ENCODE results near the gene ZNF200. TPM values are rescaled to one million over a fixed set of nuclear protein-coding genes. Genes with fewer than 3 reads are reported as not detected.
"Not testable (repeated sequence)": the region's sequence is repeated elsewhere in the genome, so short reads cannot be mapped to it uniquely, and the experiment has no call there.

ZNF200 gene
- total RNA-seq, 1 donor from 2014 or later = 9.5 TPM

DNA sequence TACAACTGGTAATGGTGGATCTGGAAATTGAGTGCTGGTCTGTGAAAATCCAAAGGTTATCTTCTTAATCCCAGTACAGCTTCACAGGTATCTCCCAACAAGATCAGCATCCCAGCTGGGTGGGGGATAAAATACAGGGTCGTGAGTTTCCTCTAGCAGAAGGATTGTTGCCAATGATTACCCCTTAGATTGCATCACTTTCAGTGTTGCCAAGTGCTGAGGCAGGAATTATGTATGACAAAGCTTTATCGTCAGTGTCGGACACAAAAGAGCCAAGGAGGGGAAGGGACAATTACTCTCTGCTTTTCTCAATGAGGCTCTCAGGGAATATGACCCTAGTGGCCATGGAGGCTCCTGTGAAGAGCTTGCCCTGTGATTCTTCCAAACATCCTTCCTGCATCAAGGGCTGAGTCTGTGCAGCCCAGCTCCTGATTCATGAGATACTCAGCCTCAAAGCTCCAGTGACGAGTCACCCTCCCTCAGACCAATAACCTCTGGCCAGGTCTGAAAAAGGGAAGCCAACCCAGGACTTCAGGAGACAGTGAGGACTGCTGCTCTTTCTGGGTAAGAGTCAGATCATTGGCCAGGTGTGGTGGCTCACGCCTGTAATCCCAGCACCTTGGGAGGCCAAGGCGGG is 31.9 kb downstream of the ZNF200 start:
- DNase-seq (ENCODE audit: extremely low read depth, low read depth, low spot score) = no peak

DNA sequence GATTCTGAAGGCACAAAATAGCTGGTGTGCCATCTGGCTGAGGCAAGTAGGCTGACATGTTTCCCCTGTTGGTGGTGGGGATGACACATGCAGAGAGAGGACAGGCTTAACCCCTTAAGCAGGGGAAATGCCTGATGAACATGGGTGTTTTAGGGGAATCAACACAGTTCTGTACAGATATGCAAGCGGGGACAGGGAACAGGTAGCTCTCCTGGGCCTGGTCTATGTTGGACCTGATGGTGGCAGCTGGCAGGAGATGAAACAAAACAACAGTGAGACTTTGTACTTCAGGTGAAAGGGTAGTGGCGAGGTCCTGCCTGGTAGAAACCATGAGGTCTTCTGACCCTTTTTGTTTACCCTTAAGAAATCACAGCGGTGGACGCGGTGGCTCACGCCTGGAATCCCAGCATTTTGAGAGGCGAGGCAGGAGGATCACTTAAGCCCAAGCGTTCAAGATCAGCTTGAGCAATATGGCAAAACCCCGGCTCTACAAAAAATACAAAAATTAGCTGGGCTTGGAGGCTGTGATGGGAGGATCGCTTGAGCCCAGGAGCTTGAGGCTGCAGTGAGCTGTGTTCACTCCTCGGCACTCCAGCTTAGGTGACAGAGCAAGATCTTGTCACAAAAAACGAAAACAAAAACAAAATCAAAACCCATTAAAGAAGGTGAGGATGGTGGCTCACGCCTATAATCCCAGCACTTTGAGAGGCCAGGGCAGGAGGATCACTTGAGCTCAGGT is 36.5 kb downstream of the ZNF200 start:
- no peak for DNase-seq (ENCODE audit: extremely low read depth, low read depth, low spot score)

DNA sequence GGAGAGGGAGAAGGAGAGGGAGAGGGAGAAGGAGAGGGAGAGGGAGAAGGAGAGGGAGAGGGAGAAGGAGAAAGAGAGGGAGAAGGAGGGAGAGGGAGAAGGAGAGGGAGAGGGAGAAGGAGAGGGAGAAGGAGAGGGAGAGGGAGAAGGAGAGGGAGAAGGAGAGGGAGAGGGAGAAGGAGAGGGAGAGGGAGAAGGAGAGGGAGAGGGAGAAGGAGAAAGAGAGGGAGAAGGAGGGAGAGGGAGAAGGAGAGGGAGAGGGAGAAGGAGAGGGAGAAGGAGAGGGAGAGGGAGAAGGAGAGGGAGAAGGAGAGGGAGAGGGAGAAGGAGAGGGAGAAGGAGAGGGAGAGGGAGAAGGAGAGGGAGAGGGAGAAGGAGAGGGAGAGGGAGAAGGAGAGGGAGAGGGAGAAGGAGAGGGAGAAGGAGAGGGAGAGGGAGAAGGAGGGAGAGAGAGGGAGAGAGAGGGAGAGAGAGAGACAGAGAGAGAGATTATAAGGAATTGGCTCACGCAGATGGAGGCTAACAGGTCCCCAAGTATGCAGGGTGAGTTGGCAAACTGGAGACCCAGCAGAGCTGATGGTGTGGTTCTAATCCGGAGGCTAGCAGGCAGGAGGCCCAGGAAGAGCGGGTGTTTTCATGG is 37.1 kb downstream of the ZNF200 start:
- DNase-seq (ENCODE audit: extremely low read depth, low read depth, low spot score) = not testable (repeated sequence)

DNA sequence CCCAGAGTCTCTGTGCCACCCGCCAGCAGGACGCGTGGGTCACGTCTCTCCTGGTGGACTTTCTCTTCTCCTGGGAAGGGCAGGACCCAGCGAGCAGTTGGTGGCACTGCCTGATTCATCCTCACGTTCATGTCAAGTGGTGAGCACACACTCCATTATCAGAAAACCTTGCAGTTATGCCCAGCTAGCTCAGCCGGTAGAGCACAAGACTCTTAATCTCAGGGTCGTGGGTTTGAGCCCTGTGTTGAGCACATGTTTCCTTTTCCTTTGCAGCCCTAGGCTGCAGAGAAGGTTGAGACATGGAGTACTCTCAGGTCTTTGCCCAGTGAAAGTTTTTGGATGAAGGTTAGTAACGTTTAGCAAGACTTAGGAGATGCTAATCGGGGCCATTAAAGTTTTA is 39.0 kb downstream of the ZNF200 start:
- DNase-seq (ENCODE audit: extremely low read depth, low read depth, low spot score) = no peak

DNA sequence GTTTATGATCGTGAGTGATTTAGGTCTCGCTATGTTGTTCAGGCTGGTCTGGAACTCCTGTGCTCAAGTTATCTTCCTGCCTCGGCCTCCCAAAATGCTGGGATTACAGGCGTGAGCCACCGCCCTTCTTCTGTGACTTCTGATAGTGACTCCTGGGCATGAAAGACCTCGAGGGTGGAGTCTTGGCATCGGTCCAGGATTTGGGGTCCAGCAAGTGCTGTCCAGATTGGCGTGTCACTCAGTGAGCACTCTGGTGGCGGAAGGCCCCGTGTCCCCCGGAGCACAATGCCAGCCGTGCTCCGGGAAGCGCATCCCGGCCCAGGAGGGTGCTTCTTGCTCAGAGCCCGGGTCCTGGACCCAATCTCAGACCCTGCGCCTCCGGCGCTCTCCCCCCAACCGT is 40.2 kb downstream of the ZNF200 start:
- no peak for DNase-seq (ENCODE audit: extremely low read depth, low read depth, low spot score)

DNA sequence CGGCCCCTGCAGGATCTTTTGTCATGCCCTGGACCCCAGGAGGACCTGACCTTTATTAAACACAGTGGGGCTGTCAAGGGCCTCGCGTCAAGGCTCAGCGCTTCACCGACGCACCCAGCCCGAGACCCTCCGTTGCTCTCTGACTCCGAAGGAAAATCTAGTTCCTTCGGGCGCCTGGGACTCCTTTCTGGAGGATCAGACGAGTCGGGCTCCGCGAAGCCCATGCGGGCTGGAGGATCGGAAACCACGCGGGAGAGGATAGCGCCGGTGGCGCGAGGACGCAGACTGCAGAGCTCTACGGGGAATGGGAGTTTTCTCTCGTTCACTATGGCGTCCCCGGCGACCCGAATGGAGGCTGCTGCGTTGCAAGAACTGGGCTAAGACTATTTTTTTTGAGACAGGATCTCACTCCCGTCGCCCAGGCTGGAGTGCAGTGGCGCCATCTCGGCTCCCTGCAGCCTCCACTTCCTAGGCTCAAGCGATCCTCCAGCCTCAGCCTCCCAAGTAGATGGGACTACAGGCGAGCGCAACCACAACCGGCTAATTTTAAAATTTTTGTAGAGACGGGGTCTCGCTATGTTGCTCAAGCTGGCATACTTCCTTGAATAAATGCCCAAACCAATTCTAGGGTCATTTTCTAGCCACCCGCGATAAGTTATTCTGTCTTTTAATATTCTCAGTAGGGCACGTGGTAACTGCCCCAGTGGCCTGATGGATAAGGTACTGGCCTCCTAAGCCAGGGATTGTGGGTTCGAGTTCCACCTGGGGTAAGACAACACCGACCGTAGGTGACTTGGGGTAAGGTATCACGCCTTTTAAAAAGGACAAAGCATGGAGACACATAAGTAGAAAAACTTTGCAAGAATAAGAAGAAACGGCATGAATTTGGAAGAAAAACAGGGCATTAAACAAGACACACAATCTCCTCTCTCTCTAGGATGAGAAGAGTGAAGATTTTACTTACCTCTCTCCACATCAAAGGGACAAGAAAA is 41.4 kb downstream of the ZNF200 start:
- no peak for DNase-seq (ENCODE audit: extremely low read depth, low read depth, low spot score)

DNA sequence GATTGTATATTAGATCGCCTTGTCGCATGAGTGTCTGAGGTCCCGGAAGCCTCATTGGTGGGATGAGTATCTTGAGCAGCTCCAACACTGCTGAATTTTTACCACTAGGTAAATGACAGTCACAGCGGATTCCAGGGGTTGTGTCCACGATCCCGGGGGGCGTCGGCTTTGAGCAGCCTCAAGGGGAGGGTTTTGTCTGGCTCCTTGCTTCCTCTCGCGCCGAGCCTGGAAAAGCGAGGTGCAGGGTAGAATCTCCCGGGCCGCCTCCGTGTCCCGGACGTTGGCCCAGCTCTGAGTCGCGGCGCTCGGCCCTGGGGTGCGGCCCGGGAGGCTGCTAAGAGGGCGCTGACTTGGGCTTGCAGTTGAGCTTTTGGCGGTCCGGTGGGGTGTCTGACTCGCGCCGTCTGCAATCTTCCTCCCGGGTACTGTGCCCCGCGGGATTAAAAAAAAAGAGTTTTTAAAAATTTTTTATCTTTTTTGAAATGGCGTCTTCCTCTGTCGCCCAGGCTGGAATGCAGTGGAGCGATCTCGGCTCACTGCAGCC is 42.4 kb downstream of the ZNF200 start:
- no peak for DNase-seq (ENCODE audit: extremely low read depth, low read depth, low spot score)

DNA sequence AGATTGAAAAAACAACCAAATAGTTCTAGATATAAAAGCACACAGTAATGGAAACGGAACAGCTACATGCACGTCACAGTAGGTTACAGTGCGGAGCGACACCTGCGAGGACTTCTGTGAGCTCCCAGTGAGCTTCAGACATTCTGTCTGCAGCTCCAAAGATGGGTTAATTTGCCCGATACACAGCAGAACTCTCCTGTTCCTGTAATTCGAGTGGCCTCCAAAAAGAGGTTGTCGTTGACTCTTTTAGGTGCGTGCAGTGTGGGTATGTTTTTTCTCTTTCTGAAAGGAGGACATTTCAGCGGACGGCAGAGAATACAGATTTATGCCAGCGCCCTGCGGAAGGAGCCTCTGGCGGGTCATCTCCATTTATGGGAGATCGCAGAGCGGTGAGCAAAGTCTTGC is 44.0 kb downstream of the ZNF200 start:
- no peak for DNase-seq (ENCODE audit: extremely low read depth, low read depth, low spot score)

DNA sequence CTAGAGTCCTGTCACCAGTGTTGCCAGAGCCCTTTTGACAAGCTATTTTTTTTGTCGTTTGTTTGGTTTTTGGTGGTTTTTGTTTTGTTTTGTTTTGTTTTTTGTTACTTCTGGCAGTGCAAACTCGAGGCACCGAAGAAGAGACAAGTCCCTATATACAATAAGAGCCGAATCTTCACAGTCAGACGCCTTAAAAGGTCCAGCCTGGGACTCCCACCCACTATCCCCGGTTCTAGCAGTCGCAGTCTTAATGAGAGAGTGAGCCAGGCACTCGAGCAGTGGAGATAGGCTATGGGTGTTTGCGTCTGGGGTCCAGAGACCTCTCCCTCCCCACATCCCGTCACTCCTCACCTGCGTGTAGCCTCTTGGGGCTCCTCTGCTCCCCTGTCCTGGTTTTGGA is 45.1 kb downstream of the ZNF200 start:
- no peak for DNase-seq (ENCODE audit: extremely low read depth, low read depth, low spot score)

DNA sequence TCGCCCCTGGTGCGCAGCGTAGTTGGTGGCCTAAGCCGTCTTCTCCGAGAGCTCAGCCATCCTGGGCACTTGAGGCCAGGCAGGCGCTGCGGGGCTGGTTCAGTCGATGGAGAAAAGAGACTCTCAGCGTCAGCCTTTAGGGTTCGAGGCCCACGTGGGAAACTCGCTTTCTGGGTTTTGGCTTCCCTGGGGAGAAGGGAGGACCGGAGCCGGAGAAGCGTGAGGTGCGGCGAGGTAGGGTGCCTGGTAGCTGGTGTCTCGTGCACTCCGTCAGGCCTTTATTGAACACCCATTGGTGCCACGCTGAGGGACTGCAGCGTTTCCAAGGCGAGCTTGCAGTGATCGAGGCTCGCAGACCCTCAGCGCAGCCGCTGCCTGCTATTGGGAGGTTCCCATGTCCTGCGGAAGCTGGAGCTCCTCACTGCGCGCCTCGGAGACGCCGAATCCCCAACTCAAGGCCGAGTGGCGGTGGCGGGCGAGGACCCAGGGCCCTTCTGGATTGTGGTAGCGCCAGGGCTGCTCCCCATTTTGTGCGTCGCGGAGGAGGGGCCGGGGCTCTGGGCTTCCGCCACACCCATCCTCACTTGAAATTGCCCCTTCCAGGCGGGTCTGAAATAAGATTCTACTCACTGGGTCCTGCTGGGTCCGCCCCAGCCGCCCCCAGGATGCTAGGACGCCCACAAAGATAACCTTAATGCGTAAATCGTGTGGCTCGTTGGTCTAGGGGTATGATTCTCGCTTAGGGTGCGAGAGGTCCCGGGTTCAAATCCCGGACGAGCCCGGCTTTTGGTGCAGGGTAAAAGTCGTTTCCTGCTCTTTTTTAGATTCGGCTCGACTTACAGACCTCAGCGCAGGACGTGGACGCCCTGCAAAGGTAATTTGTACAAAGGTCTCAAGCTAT is 45.8 kb downstream of the ZNF200 start:
- no peak for DNase-seq (ENCODE audit: extremely low read depth, low read depth, low spot score)

DNA sequence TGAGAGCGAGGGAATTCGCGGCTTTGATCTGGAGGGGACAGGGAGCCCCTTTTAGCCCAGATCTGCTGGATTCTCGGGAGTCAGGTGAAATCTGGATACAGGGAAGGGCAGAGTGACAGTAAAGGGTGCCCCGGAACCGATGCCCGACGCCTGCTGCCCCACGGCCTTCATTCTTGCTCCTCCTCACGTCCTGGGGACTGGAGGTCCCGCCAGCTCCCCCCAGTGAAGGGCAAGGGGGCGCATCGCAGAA is 46.4 kb downstream of the ZNF200 start:
- DNase-seq (ENCODE audit: extremely low read depth, low read depth, low spot score) = no peak

DNA sequence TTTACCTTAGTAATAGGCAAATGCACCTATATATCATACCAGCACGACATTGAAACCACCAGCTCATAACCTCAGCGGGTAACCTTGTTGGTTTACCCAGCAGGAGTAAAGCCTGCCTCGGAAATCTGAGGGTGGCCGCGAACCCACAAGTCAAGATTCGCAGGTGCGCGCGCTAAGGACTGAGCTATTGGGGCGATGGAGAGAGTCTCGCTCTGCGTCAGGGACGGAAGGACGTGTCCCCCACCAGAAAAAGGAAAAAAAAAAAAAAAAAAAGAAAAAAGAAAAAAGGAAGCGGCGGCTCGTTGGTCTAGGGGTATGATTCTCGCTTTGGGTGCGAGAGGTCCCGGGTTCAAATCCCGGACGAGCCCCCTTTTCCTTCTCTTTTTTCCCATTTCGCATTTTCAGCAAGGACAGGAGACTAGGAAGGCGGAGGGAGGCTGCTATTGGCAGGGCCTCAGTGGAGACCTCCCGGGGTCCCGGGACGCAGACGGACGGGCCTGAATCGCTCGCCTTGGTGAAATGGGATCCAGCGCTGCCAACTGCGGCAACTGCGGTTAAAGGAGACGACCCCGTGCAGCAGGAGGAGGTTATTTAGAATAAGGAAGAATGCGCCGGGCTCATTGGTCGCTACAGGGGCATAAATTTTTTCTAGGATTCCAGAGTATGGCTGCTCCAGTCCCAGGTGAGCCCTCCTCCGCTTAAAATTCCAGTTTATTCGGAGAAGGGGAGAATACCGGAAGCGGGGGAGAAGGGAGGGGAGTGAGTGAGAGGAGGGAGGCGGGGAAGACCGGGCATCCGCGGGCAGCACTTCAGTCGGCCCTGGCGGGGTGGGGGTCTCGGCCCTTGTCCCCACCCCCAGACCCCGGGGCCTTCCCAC is 46.9 kb downstream of the ZNF200 start, which contains the start of gene OR1F1:
Gene OR1F1 (plus strand): TSS at position 407 of the 877 bp plus-strand sequence.
- DNase-seq (ENCODE audit: extremely low read depth, low read depth, low spot score) = no peak

DNA sequence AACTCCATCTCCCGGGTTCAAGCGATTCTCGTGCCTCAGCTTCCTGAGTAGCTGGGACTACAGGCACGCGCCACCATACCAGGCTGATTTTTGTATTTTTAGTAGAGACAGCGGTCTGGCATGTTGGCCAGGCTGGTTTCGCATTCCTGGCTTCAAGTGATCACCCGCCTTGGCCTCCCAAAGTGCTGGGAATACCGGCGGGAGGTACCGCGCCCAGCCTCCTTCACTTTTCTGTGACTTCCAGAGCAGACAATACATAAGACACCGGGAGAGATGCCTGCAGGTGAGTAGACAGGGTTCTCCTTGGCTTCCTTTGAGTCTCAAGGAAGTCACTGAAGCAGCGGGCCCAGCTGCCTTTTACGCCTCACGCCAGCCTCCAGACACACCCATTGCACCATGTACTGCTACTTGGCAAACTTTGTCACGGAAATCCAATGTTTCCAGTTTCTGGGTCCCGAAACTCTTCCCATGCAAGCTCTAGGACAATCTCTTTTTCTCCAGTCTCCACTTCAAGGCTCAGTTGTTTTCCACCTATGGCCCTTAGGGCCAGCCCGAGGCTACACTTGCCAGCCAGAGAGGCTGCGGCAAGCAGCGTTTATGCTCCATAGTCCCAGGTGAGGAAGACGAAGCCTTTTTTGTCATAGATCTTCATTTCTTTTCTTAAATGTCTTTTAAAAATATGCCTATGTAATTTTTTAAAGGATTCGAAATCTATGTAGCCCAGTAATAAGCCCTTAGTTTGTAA is 47.8 kb downstream of the ZNF200 start:
- DNase-seq (ENCODE audit: extremely low read depth, low read depth, low spot score) = no peak

DNA sequence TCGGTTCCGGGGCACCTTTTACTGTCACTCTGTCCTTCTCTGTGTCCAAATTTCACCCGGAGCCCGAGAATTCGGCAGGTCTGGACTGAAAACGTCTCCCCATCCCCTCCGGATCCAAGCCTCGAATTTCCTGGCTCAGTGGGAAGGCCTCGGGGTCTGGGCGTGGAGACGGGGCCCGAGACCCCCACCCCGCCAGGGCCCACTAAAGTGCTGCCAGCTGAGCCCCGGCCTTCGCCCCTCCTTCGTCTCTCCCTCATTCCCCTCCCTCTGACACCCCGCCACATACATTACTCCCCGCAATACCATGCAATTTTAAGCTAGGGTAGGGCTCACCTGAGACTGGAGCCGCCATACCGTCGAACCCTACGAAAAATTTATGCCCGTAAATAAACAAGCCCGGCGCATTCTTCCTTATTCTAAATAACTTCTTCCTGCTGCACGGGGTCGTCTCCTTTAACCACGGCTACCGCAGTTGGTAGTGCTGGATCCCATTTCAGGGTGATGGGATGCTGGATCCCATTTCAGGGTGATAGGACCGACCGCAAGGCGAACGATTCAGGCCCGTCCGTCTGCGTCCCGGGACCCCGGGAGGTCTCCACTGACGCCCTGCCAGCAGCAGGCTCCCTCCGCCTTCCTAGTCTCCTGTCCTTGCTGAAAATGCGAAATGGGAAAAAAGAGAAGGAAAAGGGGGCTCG is 51.4 kb downstream of the ZNF200 start:
- DNase-seq (ENCODE audit: extremely low read depth, low read depth, low spot score) = no peak

DNA sequence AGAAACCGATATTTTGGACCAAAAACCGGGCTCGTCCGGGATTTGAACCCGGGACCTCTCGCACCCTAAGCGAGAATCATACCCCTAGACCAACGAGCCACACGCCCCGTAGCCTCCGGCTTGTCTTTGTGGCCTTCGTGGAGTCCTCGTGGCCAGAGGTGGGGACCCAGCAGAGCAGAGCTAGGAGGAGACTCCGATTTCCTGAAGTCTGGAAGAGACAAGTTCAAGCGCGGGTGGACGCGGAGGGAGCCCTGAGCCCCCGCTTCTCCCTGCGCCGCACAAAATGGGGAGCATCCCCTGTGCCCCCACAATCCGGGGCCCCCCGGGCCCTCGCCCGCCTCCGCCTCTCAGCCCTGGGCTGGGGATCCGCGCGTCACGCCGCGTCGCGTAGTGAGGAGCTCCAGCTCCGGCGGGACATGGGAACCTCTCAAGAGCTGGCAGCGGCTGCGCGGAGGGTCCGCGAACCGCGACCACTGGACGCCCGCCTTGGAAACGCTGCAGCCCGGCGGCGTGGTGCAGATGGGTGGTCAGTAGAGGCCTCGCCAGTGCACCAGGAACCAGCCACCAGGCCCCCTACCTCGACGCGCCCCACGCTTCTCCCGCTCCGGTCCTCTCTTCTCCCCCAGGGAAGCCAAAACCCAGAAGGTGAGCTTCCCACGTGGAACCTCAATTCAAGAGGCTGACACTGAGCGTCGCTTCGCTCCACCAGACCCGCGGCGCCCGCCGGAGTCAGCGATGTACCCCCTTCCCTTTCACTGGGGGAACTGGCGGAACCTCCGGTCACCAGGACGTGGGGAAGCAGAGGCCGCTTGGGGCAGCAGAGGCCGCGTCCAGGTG is 52.1 kb downstream of the ZNF200 start:
- DNase-seq (ENCODE audit: extremely low read depth, low read depth, low spot score) = no peak

DNA sequence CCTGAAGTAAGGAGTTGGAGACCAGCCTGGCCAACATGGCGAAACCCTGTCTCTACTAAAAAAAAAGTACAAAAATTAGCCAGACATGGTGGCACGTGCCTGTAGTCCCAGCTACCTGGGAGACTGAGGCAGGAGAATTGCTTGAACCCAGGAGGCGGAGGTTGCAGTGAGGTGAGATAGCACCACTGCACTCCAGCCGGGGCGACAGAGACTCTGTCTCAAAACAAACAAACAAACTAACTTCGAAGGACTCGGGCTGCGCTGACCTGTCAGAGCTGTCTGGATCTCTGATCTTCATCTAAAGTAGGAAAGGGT is 52.7 kb downstream of the ZNF200 start:
- DNase-seq (ENCODE audit: extremely low read depth, low read depth, low spot score) = not testable (repeated sequence)

DNA sequence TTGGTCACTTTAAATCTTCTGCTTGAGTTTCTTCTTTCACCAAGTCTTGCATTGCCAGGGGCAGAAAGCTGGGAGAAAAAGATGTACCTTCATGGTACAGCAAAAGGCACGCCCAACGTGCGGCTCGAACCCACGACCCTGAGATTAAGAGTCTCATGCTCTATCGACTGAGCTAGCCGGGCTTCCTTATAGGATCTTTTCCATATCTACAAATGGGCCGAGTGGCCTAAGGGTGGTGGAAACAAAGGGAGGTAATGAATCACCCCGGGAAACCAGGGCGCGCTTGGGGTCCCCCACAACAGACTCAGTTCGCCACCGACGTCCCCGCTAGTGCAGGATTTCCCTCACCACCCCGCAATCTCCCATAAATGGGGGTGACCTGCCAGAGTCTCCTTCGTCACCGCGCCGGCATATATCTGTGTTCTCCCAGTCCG is 54.5 kb downstream of the ZNF200 start:
- DNase-seq (ENCODE audit: extremely low read depth, low read depth, low spot score) = no peak

Data from glomerular endothelial cell (primary cell).